ENCODE data around the gene ZNF423.

- TF ChIP-seq REST (IDR thresholded peaks at IDR 0.05; ENCODE audit: insufficient read depth in 1 of 2, low read depth in 2 of 2, low read length in 2 of 2) (no peak), TAF1 (IDR thresholded peaks at IDR 0.05; ENCODE audit: borderline replicate concordance, insufficient read depth, low read length) (no peak)
These were observed 4.7 kb upstream of the ZNF423 start for GRCh38 chr16:49860593-49860992.

Measured in PFSK-1 (cell line).